ENCODE results near the gene ACOXL. TPM values are rescaled to one million over a fixed set of nuclear protein-coding genes. Genes with fewer than 3 reads are reported as not detected.

Gene ACOXL
- total RNA-seq, 2 experiments from 2014 or later = 0.26 to 0.41 TPM

DNA sequence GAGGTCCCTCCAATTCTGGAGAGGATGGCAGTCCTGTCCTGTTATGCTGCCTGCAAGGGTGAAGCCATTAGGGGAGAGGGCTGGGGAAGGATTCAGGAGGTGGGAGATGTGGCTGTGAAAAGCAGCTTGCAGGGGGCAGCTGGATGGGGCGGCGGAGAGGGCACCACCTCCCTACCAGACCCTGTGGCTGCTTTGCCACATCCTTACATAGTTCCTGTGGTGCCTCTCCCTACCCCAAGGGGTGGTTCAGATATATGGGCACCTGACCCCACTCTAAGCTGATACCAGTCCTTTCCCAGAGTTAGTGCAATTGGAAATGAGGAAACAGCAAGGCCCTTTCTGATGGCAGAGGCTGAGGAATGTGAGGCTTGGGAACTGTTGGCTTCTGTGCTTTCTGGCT lies 6.1 kb upstream of the ACOXL start:
- Mint-ChIP-seq H3K4me3 (no peak overlapping the region), H3K36me3 (no peaks in the 10 kb centered on the region), H3K27me3 (peaks cover 26% of the 10 kb centered on the region), H3K27ac (no peak overlapping the region), H3K9me3 (no peaks in the 10 kb centered on the region), H3K4me1 (ENCODE audit: low read depth) (no peaks in the 10 kb centered on the region)
- intact Hi-C loops (cut with micrococcal nuclease) = no loop called here
- CTCF ChIA-PET = no interaction called here
- POLR2A ChIA-PET = no interaction called here
- DNase-seq = no peak

DNA sequence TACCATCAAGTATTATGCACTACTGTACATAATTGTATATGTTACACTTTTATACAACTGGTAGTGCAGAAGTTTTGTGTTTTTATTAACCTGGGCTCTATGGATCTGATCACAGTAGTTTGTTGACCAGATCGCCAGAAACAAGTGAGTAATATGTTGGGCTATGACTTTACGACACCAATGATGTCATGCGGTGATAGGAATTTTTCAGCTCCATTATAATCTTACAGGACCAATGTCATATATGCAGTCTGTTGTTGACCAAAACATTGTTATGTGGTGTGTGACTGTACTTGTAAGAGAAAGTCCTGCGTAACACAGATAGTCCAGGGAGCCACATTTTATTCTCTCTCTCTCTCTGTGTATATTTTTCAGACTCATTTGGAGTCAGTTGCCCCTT lies 4.5 kb upstream of the ACOXL start:
- Mint-ChIP-seq H3K36me3 (no peaks in the 10 kb centered on the region), H3K9me3 (no peaks in the 10 kb centered on the region), H3K27ac (no peak overlapping the region), H3K4me1 (ENCODE audit: low read depth) (peaks cover 4% of the 10 kb centered on the region), H3K4me3 (no peak overlapping the region), H3K27me3 (peaks cover 35% of the 10 kb centered on the region)
- ChIA-PET POLR2A (interaction anchor here (0.6 kb wide), 1 partner anchor 72 kb away, joined by 3 read pairs; no protein-coding TSS in a partner anchor), CTCF (no interaction called here)
- intact Hi-C loops (cut with micrococcal nuclease) = no loop called here
- no peak for DNase-seq

DNA sequence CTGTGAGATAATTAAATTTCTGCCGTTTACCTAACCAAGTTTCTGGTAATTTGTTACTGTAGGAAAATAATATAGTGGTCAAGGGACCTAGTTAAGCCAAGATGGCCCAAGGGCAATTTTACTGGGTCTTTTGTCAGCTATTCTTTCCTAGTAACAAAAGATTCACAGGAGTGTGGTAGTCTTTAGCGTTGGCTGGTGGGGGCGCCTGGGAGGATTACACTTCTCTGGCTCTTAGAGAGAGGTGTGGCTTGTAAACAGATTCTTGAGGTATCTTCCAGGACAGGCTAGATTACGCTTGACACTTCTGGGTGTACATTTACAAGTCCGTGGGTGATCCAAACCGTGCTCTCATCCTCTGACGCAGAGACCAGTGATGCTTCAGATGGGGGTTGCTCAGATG lies 3.3 kb upstream of the ACOXL start:
- ChIA-PET CTCF (no interaction called here), POLR2A (no interaction called here)
- DNase-seq = no peak
- Mint-ChIP-seq H3K9me3 (no peaks in the 10 kb centered on the region), H3K4me1 (ENCODE audit: low read depth) (peaks cover 13% of the 10 kb centered on the region), H3K27ac (no peak overlapping the region), H3K4me3 (no peak overlapping the region), H3K36me3 (no peaks in the 10 kb centered on the region), H3K27me3 (peaks cover 39% of the 10 kb centered on the region)
- intact Hi-C loops (cut with micrococcal nuclease) = no loop called here

DNA sequence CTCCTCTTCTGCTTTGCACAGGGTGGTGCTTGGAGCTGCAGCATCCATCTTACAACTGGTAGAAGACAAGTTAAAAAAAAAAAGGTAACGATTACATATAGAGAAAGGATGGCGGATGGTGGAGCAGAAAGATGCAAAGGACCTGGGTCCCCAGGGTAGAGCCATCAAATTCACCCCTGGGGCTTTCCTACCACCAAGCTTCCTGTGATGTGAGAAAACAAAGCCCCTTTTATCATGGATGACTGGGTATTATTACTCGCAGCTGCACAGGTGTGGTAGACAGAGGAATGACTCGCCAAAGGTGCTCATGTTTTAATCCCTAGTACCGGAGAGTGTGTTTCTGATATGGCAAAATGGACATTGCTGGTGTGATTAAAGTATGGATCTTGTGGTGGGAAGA lies 1.3 kb upstream of the ACOXL start:
- intact Hi-C loops (cut with micrococcal nuclease) = no loop called here
- CTCF ChIA-PET = no interaction called here
- no peak for DNase-seq
- H3K27ac Mint-ChIP-seq = no peak overlapping the region
- no peaks in the 10 kb centered on the region for H3K36me3 Mint-ChIP-seq
- peaks cover 50% of the 10 kb centered on the region for H3K27me3 Mint-ChIP-seq
- H3K4me1 Mint-ChIP-seq (ENCODE audit: low read depth) = peaks cover 13% of the 10 kb centered on the region
- POLR2A ChIA-PET = no interaction called here
- no peak overlapping the region for H3K4me3 Mint-ChIP-seq
- H3K9me3 Mint-ChIP-seq = no peaks in the 10 kb centered on the region

DNA sequence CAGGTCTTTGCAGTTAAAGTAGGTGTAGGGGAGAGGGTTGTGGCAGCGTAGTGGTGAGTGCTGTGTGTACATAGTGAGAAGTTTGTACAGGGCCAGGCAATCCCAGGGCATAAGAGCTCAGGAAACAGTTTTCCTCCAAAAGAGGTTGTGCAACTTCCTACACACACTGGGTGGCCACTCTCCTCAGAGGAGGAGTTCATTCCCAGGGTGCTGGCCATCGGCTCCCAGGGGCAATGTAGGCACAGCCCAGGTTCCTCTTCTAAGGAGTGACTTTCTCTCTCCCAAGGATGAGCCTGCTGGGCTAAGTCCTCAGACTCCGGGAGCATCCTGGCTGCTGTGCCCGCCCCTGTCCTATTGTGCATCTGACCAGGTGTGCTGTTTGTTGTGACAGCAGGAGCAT lies 3.0 kb downstream of the ACOXL start:
- Mint-ChIP-seq H3K9me3 (peaks cover 3% of the 10 kb centered on the region), H3K27ac (no peak overlapping the region), H3K4me1 (ENCODE audit: low read depth) (peaks cover 13% of the 10 kb centered on the region), H3K4me3 (no peak overlapping the region), H3K36me3 (peaks cover 7% of the 10 kb centered on the region), H3K27me3 (peaks cover 80% of the 10 kb centered on the region)
- no peak for DNase-seq
- CTCF ChIA-PET = no interaction called here
- POLR2A ChIA-PET = no interaction called here
- intact Hi-C loops (cut with micrococcal nuclease) = no loop called here

DNA sequence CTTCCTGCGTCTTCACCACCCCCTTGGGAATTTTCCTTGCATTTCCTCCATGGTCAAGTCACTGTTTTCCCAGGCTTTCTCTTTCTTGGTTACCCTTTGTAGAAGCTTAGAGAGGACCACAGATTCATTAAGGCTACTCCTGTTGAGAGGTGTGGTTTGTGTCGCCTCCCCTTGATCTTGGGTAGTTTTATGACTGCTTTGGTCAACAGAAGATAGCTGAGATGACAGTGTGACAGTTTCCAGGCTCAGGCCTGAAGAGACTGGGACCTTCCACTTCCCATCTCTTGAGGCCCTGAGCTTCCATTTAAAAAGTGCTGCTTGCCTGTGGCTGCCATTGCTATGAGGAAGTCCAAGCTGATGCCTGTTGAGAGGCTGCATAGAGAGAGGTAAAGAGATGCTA lies 5.4 kb downstream of the ACOXL start:
- Mint-ChIP-seq H3K4me1 (ENCODE audit: low read depth) (peaks cover 12% of the 10 kb centered on the region), H3K27me3 (peaks cover 81% of the 10 kb centered on the region), H3K27ac (no peak overlapping the region), H3K4me3 (no peak overlapping the region), H3K36me3 (peaks cover 7% of the 10 kb centered on the region), H3K9me3 (peaks cover 3% of the 10 kb centered on the region)
- no peak for DNase-seq
- POLR2A ChIA-PET = no interaction called here
- CTCF ChIA-PET = no interaction called here
- intact Hi-C loops (cut with micrococcal nuclease) = no loop called here

DNA sequence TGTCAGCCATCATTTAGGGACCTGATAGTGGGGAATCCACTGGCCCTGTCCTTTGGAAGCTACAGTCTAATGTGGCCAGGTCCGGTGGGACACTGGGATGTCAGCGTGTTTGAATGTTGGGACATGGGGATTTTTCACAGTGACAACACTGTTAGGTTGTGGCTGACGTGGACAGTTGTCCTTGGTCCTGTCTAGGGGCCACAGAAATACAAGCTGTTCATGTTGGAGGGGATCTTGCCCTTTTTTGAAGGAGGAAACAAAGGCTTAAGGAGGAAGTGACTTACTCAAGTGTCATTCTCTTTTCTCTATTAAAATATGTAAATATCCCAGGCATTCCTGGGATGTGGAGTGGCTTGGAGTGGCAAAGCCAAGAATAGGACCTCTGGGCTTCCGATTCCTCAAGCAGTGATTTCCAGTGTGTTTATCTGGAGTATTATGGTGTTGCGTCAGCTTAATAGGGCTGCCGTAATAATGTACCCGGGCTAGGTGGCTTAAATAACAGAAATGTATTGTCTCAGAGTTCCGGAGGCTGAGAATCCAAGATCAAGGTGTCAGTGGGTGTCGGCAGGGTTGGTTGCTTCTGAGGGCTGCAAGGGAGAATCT lies 8.5 kb downstream of the ACOXL start:
- intact Hi-C loops (cut with micrococcal nuclease) = no loop called here
- H3K27ac Mint-ChIP-seq = no peak overlapping the region
- POLR2A ChIA-PET = no interaction called here
- H3K27me3 Mint-ChIP-seq = peaks cover 86% of the 10 kb centered on the region
- DNase-seq = no peak
- H3K9me3 Mint-ChIP-seq = peaks cover 3% of the 10 kb centered on the region
- H3K36me3 Mint-ChIP-seq = peaks cover 7% of the 10 kb centered on the region
- peaks cover 3% of the 10 kb centered on the region for H3K4me1 Mint-ChIP-seq (ENCODE audit: low read depth)
- CTCF ChIA-PET = no interaction called here
- H3K4me3 Mint-ChIP-seq = no peak overlapping the region

DNA sequence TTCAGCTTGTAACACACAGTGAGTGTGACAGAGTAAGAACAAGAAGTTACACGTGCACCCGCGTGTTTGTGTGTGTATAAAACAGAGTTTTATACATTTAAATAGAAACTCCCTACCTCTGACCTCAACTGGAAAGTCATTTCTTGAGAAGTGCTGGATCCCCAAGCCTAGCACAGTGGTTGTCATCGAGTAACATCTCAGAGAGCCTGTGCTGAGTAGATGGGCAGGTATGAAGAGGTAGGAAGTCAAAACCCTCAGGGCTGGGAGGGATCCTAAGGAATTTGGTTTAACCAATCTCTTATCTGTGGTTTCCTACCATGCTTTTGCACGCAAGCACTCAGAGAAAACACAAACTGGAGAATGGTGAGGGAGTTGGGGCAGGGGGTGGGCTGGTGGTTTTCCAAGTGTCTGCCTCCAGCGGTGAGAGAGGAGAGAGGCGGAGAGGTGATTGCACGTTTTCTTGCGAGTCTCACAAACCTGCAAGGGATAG lies 9.2 kb downstream of the ACOXL start:
- H3K27me3 Mint-ChIP-seq = peaks cover 87% of the 10 kb centered on the region
- POLR2A ChIA-PET = no interaction called here
- no peak overlapping the region for H3K27ac Mint-ChIP-seq
- H3K36me3 Mint-ChIP-seq = peaks cover 7% of the 10 kb centered on the region
- CTCF ChIA-PET = interaction anchor here (1.2 kb wide), 1 partner anchor 13 kb away, joined by 8 read pairs; no protein-coding TSS in a partner anchor
- DNase-seq = peak; percentile 25
- intact Hi-C loops (cut with micrococcal nuclease) = no loop called here
- peaks cover 3% of the 10 kb centered on the region for H3K4me1 Mint-ChIP-seq (ENCODE audit: low read depth)
- H3K4me3 Mint-ChIP-seq = no peak overlapping the region
- H3K9me3 Mint-ChIP-seq = peaks cover 3% of the 10 kb centered on the region

DNA sequence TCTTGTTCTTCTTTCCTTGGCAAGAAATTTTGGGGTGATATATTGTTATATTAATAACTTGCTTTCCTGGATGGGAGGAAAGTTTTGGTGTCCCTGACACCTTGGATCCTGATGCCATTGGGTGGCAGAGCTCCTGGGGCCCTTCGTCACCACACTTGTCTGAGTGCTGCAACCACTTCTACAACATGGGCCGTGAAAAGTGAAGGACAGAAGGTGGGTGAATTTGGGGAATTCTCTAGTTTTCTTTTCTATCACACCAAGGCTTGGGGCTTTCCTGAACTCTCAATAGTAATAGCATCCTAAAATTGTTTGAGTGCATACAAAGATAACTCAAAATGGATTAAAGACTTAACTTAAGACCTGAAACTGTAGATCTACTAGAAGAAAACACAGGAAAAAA lies 10.0 kb downstream of the ACOXL start:
- peaks cover 82% of the 10 kb centered on the region for H3K27me3 Mint-ChIP-seq
- DNase-seq = no peak
- H3K4me3 Mint-ChIP-seq = no peak overlapping the region
- no peak overlapping the region for H3K27ac Mint-ChIP-seq
- H3K36me3 Mint-ChIP-seq = peaks cover 7% of the 10 kb centered on the region
- intact Hi-C loops (cut with micrococcal nuclease) = no loop called here
- CTCF ChIA-PET = interaction anchor here (1.2 kb wide), 1 partner anchor 12 kb away, joined by 8 read pairs; no protein-coding TSS in a partner anchor
- POLR2A ChIA-PET = no interaction called here
- H3K4me1 Mint-ChIP-seq (ENCODE audit: low read depth) = peaks cover 3% of the 10 kb centered on the region
- H3K9me3 Mint-ChIP-seq = peaks cover 3% of the 10 kb centered on the region

DNA sequence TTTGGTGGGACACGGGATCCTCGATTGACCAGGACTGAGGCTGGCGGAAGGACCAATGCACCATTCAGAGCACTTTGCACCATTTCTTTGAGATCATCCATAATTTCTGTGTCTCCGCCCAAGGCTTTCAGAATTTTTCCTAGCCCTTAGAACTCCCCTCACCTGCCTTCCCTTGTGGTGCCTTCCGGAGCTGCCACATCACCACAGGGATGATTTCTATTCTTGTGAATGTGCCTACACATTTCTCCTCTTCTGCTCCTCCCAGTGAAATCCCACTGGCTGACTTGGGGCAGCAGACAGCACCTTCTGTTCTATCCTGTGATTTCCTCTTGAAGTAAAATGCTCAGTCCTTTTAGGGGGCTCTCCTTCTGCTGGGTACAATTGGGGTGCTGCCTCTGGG lies 11.2 kb downstream of the ACOXL start:
- ChIA-PET CTCF (no interaction called here), POLR2A (no interaction called here)
- Mint-ChIP-seq H3K9me3 (peaks cover 3% of the 10 kb centered on the region), H3K27ac (no peak overlapping the region), H3K27me3 (peaks cover 80% of the 10 kb centered on the region), H3K36me3 (peaks cover 6% of the 10 kb centered on the region), H3K4me3 (no peak overlapping the region), H3K4me1 (ENCODE audit: low read depth) (peaks cover 13% of the 10 kb centered on the region)
- intact Hi-C loops (cut with micrococcal nuclease) = no loop called here
- DNase-seq = no peak

DNA sequence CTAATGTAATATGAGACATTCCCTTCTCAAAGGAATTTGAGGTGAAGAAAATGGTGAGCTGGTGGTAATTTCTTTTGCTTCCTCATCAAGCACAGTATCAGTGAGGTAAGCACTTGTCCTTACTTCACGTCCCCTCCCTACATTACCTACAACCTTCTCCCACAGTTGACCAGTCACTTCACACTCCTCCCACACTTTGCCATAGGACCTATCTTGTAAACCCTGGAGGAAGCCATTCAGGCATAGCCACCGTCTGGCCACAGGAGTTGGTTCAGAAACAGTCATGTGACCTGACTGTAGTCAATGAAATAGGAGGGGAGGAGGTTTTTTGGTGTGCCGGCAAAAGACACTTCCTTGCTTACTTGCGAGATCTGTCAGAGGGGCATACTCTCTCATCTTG lies 12.1 kb downstream of the ACOXL start:
- Mint-ChIP-seq H3K27me3 (peaks cover 76% of the 10 kb centered on the region), H3K9me3 (no peaks in the 10 kb centered on the region), H3K4me1 (ENCODE audit: low read depth) (peaks cover 19% of the 10 kb centered on the region), H3K4me3 (no peak overlapping the region), H3K36me3 (no peaks in the 10 kb centered on the region), H3K27ac (no peak overlapping the region)
- ChIA-PET CTCF (interaction anchor here (2.0 kb wide), 1 partner anchor 11 kb away, joined by 6 read pairs; no protein-coding TSS in a partner anchor), POLR2A (no interaction called here)
- no peak for DNase-seq
- intact Hi-C loops (cut with micrococcal nuclease) = no loop called here

DNA sequence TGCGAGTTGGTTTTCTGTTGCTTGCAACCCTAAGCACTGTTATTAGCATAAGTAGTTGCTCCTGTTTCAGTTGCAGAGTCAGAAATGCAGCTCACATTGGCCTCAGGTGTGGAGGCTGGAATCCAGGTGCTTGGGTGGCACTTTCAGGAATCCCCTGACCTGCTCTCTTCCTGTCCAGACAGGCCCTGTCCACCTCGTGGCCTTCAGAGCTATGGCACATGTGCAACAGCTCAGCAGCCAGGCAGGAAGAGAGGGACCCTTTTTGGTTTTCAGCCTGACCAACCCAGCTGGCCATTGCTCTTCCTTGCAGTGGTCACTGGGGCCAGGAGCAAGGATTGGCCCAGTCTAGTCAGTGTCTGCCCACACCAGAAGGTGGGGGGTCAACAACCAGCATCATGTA lies 12.7 kb downstream of the ACOXL start:
- CTCF ChIA-PET = interaction anchor here (2.0 kb wide), 1 partner anchor 10 kb away, joined by 6 read pairs; no protein-coding TSS in a partner anchor

More for the DNA sequence above, 12.7 kb downstream of the ACOXL start:
- H3K27me3 Mint-ChIP-seq = peaks cover 76% of the 10 kb centered on the region
- no peaks in the 10 kb centered on the region for H3K36me3 Mint-ChIP-seq
- peaks cover 22% of the 10 kb centered on the region for H3K4me1 Mint-ChIP-seq (ENCODE audit: low read depth)
- no peak for DNase-seq
- no peak overlapping the region for H3K4me3 Mint-ChIP-seq
- intact Hi-C loops (cut with micrococcal nuclease) = loop anchor here (5.0 kb wide), 1 partner anchor 347 kb away; no protein-coding TSS in a partner anchor
- H3K9me3 Mint-ChIP-seq = no peaks in the 10 kb centered on the region
- POLR2A ChIA-PET = no interaction called here
- H3K27ac Mint-ChIP-seq = no peak overlapping the region
